Smooth muscle cell of bladder (primary cell): Measurements from ENCODE around the gene SHANK3. TPM values are rescaled to one million over a fixed set of nuclear protein-coding genes. Genes with fewer than 3 reads are reported as not detected.

Source experiments
- total RNA-seq: library from RNA; depleted of rRNA; stranded (reverse); fragments of >200 nt; gene quantifications from 2 replicates; pipeline ENCODE4 v1.2.3, GENCODE V29; 2014

SHANK3 gene
- total RNA-seq = 0.57 and 0.74 TPM in 2 replicates

DNA sequence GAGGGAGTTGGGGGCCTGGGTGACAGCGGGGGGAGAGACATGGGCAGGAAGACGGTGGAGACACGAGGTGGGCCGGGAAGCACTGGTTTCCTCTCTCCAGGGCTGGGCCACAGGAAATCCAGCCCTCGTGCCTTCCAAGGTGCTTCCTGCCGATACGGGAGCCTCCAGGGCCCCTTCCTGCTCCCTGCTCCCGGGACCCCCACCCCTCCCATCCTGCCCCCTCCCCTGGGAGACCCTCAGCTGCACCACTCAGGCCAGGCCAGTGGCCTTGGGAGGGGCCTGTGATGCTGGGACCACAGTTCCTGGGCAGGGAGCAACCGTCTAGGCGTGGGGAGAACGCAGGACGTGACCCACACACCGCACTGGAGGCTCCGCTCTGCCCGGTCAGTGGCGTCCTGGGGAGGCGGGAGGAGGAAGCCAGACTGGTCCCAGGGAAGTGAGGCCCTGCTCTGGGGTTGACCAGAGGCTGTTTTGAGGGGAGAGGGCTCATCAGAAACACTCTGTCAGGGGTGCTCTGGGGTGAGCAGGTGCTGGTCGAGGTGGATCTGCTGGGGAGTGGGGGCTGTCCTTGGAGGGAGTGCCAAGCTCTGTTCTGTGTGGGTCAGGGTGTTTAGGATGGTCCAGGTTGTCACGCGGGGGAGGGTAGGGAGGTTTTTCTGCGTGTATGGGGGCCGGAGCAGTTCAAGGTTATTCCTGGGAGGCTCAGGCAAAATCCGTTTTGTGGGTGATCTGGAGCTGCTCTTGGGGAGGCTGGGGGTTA, at the start of gene SHANK3:
SHANK3 (plus strand) TSS at position 353 of the 760 bp plus-strand sequence.

DNA sequence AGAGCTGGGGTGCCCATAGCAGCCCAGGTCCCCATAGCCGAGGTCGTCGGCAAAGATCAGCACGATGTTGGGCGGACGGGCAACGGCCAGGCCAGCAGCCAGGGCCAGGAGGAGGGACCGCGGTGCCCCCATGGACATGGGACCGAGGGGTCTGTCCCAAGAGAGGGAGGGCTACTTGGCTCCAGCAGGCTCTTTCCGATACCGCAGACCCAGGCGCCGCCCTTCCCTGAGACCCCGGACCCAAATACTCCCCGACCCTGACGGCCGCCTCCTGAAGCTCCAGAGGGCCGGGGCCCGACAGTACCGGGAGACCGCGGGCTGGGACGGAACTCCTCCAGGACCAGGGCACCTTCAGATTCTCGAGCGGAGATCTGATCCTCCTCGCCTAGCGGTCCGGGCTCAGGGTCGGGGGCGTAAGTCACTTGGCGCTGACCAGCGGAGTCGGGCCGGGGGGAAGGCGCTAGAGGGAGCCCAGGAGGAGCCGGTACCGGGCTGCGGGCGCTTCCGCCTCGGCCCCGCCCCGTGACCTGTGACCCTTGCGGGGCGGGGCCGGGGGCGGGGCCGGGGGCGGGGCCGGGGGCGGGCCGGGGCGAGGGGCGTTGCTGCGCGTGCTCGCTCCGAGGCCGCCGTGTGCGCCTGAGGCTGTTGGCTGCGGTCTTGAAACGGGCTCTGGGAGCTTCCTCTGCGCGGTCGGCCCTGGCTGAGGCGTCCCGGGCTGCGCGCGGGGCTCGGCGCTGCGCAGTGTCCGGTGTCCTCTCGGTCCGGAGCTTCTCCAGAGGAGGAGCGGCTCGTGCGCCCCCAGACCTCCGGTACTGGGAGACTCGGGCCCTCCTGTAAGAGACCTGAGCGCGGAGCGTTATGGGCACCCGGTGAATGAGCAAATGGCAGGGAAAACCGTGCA, 44.7 kb upstream of the SHANK3 start, which contains the start of gene ARSA:
ARSA (minus strand) TSS at position 511 of the 901 bp plus-strand sequence; CDS start at position 138, 373 bp downstream.

Other genes starting within 250 kb of the SHANK3 start
- gene SBF1, start 197.8 kb upstream of the SHANK3 start, total RNA-seq = 54.6 and 79.1 TPM in 2 replicates
- 1.4 and 2.4 TPM in 2 replicates for gene ADM2, start 191.3 kb upstream of the SHANK3 start, total RNA-seq
- not detected in 2 replicates for gene MIOX, start 186.0 kb upstream of the SHANK3 start, total RNA-seq
- 20.9 and 28.4 TPM in 2 replicates for gene LMF2, start 165.1 kb upstream of the SHANK3 start, total RNA-seq
- gene NCAPH2, start 164.6 kb upstream of the SHANK3 start, total RNA-seq = 17.1 and 18.6 TPM in 2 replicates
- gene SCO2, start 147.2 kb upstream of the SHANK3 start, total RNA-seq = 0.57 and 1.6 TPM in 2 replicates
- gene TYMP, start 142.8 kb upstream of the SHANK3 start, total RNA-seq = 15.7 and 26.9 TPM in 2 replicates
- gene KLHDC7B, start 126.9 kb upstream of the SHANK3 start, total RNA-seq = 0.28 TPM in 2 replicates
- 0.37 and 0.85 TPM in 2 replicates for gene SYCE3, start 109.9 kb upstream of the SHANK3 start, total RNA-seq
- gene CPT1B, start 94.4 kb upstream of the SHANK3 start, total RNA-seq = 1.00 and 2.3 TPM in 2 replicates
- 16.6 and 19.3 TPM in 2 replicates for gene CHKB, start 90.0 kb upstream of the SHANK3 start, total RNA-seq
- gene MAPK8IP2, start 72.0 kb upstream of the SHANK3 start, total RNA-seq = 0.28 TPM in 2 replicates
- 13.9 and 16.4 TPM in 2 replicates for gene ARSA, start 44.7 kb upstream of the SHANK3 start, total RNA-seq
- not detected in 2 replicates for gene ACR, start 65.4 kb downstream of the SHANK3 start, total RNA-seq
- gene RABL2B, start 110.8 kb downstream of the SHANK3 start, total RNA-seq = 5.5 and 7.5 TPM in 2 replicates